ENCODE data around the gene TBC1D21. TPM values are rescaled to one million over a fixed set of nuclear protein-coding genes. Genes with fewer than 3 reads are reported as not detected.

TBC1D21 gene
- total RNA-seq, 1 donor from 2014 or later = not detected

DNA sequence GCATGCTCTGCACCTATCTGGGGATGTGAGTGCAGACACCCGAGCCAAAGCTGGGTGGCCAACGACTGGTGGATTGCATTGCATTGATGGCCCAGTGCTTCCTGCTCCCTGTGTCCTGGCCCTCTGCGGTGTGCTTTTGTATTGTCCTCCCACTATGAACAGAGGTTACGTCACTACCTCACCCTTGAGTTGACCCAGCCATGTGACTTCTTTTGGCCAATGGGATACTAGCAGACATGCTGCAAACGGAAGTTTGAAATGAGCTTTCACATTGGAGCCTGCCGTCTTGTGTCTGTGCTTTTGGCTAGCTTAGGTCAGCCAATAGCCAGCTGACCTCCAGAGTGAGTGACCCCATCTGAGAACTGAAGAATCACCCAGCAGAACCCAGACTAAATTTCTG lies 15.3 kb upstream of the TBC1D21 start:
- ATAC-seq (no peak), DNase-seq (ENCODE audit: low spot score) (peak; percentile 16)

DNA sequence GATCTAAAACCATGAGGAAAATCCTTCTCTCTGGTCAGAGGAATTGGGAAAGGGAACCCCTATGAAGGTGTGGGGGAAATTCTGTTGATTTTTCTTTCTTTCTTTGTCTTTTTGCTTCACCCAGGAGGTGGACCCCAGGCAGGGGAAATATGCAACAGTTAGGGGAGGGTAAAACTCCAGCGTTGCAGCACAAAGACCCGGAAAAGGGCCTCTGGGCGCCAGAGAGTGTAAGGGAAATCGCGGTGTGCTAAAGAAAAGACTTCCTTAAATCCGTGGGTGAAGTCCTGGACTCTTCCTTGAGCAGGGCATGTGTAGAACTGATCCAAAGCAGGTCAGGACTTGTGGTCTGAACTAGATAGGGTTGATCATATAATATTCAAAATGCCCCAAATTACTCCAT lies 11.1 kb upstream of the TBC1D21 start:
- no peak for ATAC-seq
- peak; percentile 8 for DNase-seq (ENCODE audit: low spot score)

DNA sequence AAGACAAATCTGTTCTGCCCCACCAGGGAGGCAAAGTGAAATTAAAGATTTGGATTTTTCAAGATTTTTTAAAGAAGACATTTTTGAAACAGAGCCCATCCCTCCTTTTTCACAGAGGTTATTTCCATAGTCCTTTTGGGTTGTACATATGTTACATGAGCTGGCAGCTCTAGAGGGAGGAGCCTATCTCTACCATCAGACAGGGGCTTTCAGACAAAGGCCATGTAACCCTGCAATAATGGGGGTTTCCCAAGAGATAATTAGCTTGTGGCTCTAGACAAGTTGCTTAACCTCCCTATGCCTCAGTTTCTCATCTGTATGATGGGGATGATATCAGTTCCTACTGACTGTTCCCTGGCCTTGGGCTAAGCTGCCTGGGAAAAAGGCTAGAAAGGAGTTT lies 8.0 kb upstream of the TBC1D21 start:
- no peak for ATAC-seq

DNA sequence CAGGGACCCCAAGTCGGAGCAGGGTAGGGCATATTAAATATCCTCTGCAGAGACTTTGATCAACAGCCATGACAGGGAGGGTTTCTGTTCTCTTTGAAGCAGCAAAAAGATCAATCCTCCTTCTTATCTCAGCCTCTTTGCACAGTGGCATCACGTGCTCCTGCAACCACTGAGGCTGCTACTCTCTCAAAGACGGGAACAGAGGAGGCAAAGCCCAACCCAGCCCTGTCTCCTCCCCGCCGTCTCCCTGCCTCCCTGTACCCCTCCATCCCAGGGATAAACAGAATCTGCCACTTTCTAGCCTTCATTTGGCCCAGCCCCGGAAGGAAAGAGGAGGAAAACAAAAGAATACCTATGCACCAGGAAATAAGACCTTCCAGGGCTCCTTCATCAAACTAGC lies 7.5 kb upstream of the TBC1D21 start:
- ATAC-seq (no peak), DNase-seq (ENCODE audit: low spot score) (peak; percentile 22)

More for the DNA sequence above, 8.0 kb upstream of the TBC1D21 start:
- no peak for DNase-seq (ENCODE audit: low spot score)

DNA sequence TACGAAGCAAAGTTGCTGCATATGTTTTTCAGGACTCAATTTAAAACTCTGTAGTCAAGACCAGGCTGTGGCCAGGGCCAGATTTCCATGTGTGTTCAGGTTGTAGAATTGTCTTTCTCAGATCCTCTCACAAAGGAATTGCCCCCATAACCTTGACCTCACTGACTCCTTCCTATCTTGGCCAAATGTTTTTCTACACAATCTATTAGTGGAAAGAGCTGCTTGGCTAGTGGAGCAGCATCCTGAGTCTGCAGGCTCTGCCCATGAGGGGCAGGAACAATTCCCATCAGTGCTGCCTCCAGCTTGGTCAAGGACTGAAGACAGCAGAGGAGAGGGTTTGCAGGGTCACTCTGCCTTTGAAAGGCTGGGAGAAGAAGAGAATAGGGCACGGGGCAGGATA lies 6.9 kb upstream of the TBC1D21 start:
- peak; percentile 14 for ATAC-seq
- no peak for DNase-seq (ENCODE audit: low spot score)

DNA sequence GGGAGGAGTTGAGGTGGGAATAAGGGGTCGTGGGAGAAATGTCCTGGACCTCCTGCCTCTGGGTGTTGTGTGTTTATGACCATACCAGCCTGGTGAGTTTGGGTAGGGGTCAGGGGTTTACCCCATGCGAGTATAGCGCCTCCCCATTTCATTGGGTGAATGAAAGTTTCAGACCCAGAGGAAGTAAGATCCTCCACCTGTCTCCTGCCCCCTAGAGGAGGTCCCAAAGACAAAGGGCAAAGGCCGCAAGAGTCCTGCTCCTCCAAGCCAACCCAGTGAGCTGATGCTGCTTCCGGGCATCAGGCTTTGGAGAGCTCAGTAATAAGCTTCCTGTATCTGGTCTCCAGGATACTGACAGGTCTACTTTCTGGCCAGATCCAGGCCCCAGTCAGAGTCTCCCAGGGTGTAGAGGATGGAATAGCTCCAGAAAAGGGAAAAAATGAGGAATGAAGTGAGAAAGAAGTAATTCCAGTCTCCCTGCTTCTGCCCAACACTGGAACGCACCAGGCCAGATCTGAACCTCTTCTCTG lies 6.4 kb upstream of the TBC1D21 start:
- no peak for ATAC-seq

DNA sequence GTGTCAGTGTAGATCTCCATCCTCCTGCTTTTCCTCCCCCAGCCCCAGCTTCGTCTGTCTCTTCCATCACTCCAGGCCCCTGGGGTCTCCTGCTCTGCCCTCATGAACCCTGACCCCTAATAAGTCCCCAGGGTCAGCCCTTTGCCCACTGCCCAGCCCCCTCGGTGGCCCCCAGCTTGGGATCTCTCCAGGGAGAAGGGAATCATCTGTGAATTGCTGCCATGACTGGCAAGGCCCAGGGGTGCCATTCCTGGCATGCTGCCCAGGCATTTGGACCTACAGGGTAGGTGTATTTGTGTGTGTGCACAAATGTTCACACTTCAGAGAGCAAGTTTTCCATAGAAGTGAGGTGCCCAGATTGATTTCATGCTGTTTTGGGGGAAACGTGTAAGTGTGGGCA lies 5.9 kb upstream of the TBC1D21 start:
- no peak for ATAC-seq
- peak; percentile 46 for DNase-seq (ENCODE audit: low spot score)

More for the DNA sequence above, 6.4 kb upstream of the TBC1D21 start:
- peak; percentile 28 for DNase-seq (ENCODE audit: low spot score)

DNA sequence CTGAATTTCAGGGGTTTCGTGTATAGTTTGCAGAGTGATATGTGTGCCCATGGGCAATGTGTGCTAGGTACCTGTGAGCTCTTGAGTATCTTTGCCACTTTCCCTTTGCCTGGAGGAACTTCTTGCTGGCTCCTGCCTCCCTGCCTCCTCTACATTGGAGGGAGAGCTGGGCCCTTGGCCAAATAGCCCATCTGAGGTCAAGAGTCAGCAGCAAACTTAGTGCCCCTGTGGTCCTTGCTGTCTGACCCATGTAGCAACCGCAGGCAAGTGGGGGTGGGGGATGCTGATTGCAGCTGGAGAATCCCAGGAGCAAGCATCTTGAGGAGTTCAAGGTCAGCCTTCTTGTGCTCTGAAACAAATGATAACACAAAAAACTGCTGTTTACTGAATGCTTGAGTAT lies 5.4 kb upstream of the TBC1D21 start:
- ATAC-seq (peak; percentile 57), DNase-seq (ENCODE audit: low spot score) (peak; percentile 48)

DNA sequence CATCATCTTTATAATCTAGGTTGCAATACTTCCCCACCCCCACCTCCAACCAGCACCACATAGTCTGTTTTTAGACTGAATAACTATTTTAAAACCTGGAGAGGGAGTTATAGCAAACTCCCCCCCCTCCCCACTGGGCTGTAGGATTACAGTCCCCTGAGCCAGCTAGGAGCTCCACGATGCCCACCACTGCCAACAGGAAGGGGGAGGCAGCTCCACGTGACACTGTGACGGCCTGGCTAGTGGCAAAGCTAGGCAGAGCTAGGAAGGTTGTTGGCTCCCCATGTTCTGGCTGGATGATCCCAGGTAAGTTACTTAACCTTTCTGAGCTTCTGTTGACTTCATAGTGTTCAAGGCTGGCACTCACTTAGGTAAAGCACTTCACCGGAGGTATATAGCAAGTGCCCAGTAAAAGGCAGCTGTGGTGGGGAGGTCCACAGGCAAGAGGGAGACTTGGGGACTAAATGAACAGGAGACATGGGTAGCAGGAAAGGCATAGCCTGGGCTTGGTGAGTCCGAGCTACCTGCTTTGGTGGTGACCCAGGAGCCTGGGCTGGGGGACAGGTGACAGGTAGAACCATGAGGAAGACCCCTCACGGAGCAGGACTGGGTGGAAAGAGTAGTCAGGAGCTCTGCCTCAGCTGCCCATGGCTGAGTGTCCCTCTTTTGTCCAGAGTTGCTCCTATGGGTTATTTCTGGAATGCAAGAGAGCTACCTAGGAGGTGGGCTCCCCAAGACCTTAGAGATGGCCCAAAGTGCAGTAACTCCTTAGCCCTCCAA lies 4.0 kb upstream of the TBC1D21 start:
- DNase-seq (ENCODE audit: low spot score) (peak; percentile 33), ATAC-seq (no peak)

DNA sequence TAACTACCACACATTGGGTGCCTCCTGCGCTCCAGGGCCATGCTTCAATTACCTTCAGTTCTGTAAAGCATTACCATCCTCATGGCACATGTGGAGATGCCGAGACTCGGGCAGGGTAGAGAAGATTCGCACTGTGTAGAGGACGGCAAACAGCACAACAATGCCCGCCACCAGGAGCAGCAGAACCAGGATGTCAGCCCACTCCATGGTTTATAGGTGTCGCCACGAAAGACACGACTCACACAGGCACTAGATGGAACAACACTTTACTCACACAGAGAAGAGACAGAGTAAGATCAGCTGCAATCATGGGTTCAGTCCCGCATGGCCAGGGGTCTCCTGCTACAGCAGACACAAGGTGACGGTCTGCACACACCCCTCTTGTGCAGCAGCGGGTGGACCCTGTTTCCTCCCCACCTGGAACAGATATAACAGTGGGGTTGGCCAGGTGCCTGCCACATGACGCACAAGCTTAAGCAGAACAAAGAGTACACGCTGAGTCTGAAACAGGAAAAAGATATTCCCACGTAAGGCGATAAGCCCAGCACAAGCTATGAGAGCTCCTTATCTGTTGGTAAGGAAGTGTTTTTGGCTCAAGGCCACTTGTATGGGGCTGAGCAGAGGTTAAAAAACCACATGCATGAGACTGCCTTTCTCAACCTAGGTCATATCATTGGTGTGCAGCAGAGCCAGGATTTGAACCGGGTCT lies 2.5 kb upstream of the TBC1D21 start:
- DNase-seq (ENCODE audit: low spot score) (peak; percentile 46), ATAC-seq (peak; percentile 59)

DNA sequence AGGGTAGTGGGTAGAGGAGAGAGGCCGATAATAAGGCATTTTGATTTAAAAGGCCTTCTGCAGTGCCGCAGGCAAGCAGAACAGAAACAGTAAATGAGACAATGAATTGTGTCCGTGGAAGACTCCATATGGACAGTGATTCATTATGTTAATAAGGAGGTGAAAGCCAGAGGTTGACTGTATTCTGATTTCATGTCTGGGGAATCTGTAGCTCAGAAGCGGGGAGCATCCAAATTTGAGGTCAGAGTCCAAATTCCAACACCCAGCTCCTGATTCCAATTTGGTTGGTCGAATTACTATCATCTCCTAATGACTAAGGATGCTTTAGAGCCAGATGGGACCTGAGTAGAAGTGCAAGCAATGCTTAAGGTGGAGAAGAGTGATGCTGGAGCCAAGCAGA lies 1.0 kb upstream of the TBC1D21 start:
- DNase-seq (ENCODE audit: low spot score) (peak; percentile 4), ATAC-seq (no peak)

DNA sequence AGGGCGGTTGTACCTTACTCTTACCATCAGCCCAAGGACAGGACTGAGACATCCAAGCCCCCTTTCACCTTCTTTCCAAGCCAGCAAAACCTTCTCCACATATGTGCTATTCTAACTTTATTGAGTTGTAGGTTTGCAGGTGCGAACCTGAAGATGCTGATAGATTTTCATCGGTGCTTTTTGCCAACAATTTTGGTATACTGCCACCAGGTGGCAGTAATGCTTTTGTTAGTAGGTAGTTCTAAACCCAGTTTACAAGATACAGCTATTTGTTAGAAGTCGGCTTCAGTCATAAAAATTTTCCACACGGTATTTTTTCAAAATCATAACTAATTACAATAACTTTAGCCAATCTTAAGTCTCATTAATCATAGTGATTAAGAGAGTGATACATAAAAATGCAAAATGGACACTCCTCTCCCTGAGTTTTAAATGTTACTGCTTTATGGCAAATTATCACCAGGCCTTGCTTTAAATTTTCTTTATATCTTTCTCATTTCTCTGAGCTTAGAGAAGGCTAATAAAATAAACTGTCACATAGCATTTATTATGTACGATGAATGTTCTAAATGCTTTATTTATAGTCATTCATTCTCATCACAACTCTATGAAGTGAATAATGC lies 636 bp downstream of the TBC1D21 start:
- DNase-seq (ENCODE audit: low spot score) (peak; percentile 37), ATAC-seq (peak; percentile 75)

DNA sequence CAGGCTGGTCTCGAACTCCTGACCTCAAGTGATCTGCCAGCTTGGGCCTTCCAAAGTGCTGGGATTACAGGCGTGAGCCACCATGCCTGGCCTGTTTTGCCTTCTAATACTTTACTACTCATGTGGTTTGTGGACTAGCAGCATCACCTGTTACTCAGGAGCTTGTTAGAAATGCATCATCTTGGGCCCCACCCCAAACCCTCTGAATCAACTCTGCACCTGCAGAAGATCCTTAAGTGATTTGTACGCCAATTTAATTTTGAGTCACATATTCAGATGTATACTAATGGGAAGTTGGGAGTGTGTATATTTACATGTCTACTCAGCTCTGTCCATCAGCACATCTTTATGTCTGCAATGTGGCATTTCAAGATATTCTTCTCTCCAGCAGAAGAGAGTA lies 6.1 kb downstream of the TBC1D21 start:
- peak; percentile 4 for DNase-seq (ENCODE audit: low spot score)

DNA sequence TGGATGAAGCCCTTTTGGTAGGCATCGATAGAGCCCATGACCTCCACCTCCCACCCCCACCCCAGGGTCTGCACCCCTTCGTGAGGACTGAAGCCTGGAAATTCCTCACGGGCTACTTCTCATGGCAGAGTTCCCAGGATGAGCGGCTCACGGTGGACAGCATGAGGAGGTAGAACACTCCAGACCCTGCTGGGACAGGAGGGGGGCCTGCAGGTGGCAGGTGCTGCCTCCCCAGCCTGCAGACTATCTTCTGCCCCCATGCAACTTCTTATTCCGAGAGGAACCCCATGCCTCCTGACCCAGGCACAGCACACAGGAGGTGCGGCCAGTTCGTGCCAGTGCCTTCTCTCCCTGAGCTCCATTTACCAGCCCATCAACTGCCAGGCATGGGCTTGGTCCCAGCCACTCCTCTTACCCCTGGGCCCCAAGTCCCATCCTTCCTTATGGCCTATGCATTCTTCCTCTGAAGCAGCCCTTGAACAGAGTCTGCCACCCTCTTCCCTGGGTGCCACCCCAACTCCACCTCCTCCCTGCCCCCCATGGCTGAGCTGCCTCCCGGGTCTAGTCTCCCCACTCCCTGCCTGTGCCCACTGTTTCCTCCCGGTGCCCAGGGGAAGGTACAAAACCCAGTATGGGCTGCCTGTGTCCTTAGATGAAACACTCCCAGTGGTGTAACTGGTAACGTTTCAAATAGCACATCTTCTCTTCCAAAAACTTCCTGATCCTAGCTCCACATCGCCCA lies 8.4 kb downstream of the TBC1D21 start:
- DNase-seq (ENCODE audit: low spot score) (peak; percentile 26), ATAC-seq (no peak)

More for the DNA sequence above, 6.1 kb downstream of the TBC1D21 start:
- ATAC-seq = no peak

DNA sequence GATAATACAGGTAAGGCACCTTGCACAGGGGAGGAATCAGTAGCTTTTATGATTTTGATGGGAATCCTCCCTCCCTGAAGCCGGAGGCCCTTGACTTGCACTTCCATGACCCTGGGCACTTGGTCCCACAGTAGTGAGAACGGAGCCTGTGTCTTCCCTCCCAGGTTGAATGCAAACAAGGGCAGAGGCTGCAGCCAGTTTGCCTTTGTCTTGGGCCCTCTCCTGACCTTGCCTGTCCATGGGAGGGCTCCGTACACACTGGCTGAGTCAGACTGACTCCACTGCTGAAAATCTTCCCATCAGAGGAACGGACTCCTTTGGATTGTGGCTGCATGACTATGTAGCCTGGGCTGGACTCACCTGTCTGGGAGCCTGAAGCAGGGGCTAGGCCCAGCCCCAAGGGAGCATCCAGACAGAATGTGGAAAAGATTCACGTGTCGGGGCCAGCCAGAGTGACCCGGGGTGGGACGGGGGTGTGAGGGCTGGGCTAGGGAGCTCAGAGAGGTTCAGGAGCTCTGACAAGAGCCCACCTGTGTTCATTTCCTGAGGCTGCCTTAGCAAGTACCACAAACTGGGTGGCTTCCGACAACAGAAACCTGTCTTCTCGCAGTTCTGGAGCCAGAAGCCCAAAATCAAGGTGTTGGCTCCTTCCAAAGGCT lies 9.5 kb downstream of the TBC1D21 start:
- DNase-seq (ENCODE audit: low spot score) = peak; percentile 27
- ATAC-seq = no peak

DNA sequence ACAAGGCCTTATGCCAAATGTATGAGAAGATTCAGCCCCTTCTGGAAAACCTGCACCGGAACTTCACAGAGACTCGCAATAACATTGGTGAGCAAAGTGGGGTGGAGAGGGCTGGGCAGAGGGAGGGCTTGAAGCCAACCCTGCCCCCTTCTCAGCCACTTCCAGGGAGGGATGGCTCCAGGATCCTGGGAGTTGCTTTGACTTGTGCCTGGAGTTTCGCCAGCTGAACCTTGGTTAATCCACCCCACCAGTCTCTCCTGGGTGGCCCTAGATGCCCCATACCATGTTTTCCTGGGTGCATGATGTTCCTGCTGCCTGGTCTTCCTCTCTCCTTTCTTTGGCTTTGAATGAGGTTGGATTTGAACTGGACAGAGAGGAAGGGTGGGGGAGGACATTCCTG lies 10.8 kb downstream of the TBC1D21 start:
- DNase-seq (ENCODE audit: low spot score) (peak; percentile 24), ATAC-seq (no peak)

DNA sequence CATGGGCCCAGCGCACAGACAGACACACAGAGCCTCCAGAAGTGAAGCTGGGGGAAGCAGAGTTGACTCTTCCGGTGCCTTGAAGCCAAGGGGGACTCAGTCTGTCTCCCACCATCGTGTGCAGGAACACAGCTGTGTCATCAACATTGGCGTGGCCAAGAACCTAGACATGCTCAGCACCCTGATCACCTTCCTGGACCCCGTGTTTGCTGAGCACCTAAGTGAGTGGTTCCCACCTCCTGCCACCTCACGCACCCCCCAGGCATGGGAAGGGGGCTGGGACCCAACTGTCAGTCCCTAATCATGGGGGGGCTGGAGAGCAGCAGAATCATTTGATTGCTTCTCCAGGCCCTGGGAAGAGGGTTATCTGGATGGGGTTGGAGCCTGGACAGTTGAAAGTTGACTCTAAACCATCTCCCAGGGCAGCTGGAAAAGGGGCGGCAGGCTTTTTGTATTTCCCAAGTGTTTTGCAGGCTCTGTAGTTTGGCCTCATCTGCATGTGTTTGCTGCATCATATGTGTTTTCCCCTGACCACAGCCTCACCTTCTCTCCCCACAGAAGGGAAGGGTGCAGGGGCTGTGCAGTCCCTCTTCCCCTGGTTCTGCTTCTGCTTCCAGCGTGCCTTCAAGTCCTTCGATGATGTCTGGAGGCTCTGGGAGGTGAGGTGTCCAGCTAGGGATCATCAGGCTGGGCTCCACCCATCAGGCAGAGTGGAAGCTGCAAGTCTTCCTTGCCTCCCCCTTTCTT lies 12.8 kb downstream of the TBC1D21 start:
- no peak for ATAC-seq
- DNase-seq (ENCODE audit: low spot score) = peak; percentile 21

DNA sequence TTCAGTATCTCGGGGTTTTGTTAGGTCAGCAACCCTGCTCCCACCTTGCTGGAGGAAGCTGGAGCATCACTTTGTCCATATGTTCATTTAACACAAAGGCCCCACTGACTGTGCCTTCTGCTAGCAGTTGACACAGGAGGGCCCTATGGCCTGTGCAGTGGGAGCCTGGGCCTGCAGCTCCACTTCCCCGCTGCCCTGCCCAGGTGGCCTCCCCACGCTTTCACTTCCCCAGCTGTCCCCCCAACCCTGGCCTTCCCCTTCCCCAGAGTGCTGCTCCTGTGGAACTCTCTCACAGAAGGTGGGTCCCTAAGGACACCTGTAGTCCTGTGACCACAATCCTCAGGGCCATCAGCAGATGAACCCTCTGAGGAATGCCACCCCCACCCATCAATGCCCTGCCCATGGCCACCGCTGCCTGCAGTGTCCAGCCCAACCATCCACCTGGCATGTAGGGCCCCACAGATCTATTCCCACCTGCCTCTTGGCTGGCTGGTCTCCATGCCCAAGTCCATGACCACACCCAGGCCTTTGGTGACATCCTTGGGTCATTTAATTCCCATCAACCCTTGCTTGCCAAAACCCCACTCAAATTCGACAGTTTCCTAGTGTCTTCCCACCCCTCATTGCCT lies 13.5 kb downstream of the TBC1D21 start:
- DNase-seq (ENCODE audit: low spot score) = no peak
- ATAC-seq = no peak

DNA sequence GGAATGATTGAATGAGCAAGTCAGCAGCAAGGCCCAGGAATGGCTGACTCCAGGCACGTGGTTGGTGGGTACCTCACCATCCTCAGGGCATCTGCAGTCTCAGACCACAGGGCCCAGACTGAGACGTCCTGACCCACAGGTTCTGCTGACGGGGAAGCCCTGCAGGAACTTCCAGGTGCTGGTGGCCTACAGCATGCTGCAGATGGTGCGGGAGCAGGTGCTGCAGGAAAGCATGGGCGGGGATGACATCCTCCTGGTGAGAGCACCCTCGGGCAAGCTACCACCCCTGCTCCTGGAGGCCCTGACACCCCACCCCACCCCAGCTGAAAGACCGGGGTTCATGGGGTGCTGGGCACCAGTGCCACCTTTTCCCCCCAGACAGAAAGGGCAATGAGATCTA lies 14.1 kb downstream of the TBC1D21 start:
- no peak for DNase-seq (ENCODE audit: low spot score)

More for the DNA sequence above, 14.1 kb downstream of the TBC1D21 start:
- ATAC-seq = no peak

Measured in left lobe of liver (tissue), 2 donors.